ENCODE measurements around the gene EPHA3.

DNA sequence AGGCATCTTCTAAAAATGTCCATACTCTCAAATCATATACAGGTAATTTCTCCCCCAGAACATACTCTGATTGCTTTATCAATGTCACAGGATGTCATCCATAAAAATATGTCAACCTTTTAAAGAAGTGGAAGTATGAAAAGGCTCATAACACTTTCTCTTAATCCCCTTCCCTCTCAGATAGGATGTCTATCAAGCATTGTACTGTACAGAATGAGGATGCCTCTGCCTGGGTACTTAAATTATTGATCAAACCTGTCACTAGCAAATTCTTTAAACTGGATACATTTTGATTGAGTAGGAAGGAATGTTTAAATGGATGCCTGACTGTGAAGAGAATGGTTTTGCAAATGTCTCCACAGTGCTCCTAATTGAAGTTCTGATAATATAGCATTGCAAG lies 168.7 kb downstream of the EPHA3 start:
- TF ChIP-seq ELF4 (CRISPR knock-in tag; IDR thresholded peaks at IDR 0.05; ENCODE audit: low read depth) (no peak), NFATC4 (CRISPR knock-in tag; IDR thresholded peaks at IDR 0.05) (no peak), FOXJ3 (CRISPR knock-in tag; IDR thresholded peaks at IDR 0.05; ENCODE audit: borderline replicate concordance) (no peak), TEAD1 (CRISPR knock-in tag; IDR thresholded peaks at IDR 0.05) (no peak)
- TF ChIP-seq, protein P1, sequence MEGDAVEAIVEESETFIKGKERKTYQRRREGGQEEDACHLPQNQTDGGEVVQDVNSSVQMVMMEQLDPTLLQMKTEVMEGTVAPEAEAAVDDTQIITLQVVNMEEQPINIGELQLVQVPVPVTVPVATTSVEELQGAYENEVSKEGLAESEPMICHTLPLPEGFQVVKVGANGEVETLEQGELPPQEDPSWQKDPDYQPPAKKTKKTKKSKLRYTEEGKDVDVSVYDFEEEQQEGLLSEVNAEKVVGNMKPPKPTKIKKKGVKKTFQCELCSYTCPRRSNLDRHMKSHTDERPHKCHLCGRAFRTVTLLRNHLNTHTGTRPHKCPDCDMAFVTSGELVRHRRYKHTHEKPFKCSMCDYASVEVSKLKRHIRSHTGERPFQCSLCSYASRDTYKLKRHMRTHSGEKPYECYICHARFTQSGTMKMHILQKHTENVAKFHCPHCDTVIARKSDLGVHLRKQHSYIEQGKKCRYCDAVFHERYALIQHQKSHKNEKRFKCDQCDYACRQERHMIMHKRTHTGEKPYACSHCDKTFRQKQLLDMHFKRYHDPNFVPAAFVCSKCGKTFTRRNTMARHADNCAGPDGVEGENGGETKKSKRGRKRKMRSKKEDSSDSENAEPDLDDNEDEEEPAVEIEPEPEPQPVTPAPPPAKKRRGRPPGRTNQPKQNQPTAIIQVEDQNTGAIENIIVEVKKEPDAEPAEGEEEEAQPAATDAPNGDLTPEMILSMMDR (IDR thresholded peaks at IDR 0.05) = no peak
- TF ChIP-seq, protein P2, sequence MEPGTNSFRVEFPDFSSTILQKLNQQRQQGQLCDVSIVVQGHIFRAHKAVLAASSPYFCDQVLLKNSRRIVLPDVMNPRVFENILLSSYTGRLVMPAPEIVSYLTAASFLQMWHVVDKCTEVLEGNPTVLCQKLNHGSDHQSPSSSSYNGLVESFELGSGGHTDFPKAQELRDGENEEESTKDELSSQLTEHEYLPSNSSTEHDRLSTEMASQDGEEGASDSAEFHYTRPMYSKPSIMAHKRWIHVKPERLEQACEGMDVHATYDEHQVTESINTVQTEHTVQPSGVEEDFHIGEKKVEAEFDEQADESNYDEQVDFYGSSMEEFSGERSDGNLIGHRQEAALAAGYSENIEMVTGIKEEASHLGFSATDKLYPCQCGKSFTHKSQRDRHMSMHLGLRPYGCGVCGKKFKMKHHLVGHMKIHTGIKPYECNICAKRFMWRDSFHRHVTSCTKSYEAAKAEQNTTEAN (CRISPR knock-in tag; IDR thresholded peaks at IDR 0.05) = no peak
- TF ChIP-seq, protein P3, sequence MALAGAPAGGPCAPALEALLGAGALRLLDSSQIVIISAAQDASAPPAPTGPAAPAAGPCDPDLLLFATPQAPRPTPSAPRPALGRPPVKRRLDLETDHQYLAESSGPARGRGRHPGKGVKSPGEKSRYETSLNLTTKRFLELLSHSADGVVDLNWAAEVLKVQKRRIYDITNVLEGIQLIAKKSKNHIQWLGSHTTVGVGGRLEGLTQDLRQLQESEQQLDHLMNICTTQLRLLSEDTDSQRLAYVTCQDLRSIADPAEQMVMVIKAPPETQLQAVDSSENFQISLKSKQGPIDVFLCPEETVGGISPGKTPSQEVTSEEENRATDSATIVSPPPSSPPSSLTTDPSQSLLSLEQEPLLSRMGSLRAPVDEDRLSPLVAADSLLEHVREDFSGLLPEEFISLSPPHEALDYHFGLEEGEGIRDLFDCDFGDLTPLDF (CRISPR knock-in tag; IDR thresholded peaks at IDR 0.05) = no peak
- TF ChIP-seq, protein P4, sequence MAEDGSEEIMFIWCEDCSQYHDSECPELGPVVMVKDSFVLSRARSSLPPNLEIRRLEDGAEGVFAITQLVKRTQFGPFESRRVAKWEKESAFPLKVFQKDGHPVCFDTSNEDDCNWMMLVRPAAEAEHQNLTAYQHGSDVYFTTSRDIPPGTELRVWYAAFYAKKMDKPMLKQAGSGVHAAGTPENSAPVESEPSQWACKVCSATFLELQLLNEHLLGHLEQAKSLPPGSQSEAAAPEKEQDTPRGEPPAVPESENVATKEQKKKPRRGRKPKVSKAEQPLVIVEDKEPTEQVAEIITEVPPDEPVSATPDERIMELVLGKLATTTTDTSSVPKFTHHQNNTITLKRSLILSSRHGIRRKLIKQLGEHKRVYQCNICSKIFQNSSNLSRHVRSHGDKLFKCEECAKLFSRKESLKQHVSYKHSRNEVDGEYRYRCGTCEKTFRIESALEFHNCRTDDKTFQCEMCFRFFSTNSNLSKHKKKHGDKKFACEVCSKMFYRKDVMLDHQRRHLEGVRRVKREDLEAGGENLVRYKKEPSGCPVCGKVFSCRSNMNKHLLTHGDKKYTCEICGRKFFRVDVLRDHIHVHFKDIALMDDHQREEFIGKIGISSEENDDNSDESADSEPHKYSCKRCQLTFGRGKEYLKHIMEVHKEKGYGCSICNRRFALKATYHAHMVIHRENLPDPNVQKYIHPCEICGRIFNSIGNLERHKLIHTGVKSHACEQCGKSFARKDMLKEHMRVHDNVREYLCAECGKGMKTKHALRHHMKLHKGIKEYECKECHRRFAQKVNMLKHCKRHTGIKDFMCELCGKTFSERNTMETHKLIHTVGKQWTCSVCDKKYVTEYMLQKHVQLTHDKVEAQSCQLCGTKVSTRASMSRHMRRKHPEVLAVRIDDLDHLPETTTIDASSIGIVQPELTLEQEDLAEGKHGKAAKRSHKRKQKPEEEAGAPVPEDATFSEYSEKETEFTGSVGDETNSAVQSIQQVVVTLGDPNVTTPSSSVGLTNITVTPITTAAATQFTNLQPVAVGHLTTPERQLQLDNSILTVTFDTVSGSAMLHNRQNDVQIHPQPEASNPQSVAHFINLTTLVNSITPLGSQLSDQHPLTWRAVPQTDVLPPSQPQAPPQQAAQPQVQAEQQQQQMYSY (CRISPR knock-in tag; IDR thresholded peaks at IDR 0.05) = no peak

All from WTC11 (cell line).